A549 treated with GW870086 at 1 μM for 4 hours (cell line): ENCODE data around the gene LHX2. TPM values are rescaled to one million over a fixed set of nuclear protein-coding genes. Genes with fewer than 3 reads are reported as not detected.

ENCODE experiments used
- total RNA-seq: library from RNA; stranded (reverse); fragments of 200-300 nt; extraction: Qiagen RNA extraction; gene quantifications from 5 replicates; pipeline ENCODE4 v1.2.3, GENCODE V29; 2022; ENCODE audit warnings: low read depth

LHX2 gene, protein sequence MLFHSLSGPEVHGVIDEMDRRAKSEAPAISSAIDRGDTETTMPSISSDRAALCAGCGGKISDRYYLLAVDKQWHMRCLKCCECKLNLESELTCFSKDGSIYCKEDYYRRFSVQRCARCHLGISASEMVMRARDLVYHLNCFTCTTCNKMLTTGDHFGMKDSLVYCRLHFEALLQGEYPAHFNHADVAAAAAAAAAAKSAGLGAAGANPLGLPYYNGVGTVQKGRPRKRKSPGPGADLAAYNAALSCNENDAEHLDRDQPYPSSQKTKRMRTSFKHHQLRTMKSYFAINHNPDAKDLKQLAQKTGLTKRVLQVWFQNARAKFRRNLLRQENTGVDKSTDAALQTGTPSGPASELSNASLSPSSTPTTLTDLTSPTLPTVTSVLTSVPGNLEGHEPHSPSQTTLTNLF
- total RNA-seq, result 2.8 to 5.3 TPM (median 3.9 TPM) in 5 replicates

DNA sequence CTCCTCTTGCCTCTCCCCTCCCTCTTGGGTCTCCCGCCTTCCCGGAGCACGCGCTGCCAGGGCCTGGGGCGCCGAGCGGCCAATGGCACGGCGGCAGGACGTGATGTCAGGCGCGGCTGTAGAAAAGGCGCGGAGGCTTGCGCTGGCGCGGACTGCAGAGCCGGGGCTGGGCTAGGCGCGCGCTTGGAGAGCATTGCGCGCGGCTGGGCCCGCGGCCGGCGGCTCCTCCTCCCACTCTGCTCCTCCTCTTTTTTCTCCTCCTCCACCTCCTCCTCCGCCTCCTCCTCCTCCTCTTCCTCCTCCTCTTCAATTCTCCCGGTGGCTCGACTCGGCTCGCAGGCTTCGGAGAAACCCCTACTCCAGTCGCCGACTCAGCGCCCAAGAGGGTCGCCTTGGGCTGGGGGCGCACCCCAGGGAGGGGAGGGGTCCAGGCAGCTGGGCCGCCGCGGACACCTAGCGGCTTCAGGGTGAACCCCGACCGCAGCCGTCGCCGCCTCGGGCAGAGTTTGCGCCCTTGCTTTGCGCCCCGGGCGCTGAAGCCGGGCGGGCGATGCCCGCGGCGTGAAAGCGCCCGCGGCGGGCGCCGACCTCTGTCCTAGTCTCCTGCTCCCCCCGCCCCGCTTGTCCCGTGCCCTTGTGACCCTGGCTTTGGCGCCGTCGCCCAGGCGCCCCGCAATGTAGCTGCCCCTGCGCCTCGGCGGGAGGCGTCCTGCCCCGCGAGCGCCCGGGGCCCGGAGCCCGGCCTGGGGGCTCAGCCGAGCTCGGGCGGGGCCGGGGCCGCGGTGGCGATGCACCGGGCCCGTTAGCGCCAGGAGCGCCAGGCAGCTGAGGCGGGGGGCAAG, at the start of gene LHX2:
Gene LHX2, plus strand, starts transcription at position 309 of the 842 bp plus-strand sequence. CDS start 581 bp downstream, outside the sequence.

Other genes starting within 250 kb of the LHX2 start
- 7.7 to 11.4 TPM (median 9.6 TPM) in 5 replicates for gene DENND1A, start 81.6 kb upstream of the LHX2 start, total RNA-seq
- 61.7 to 82.3 TPM (median 76.3 TPM) in 5 replicates for gene NEK6, start 246.2 kb downstream of the LHX2 start, total RNA-seq